ENCODE measurements around the gene ZBTB2. TPM values are rescaled to one million over a fixed set of nuclear protein-coding genes. Genes with fewer than 3 reads are reported as not detected.

Gene ZBTB2
- polyA plus RNA-seq, 1 of the 3 experiments (the other 2 are of a cell fraction), result 6.7 TPM

DNA sequence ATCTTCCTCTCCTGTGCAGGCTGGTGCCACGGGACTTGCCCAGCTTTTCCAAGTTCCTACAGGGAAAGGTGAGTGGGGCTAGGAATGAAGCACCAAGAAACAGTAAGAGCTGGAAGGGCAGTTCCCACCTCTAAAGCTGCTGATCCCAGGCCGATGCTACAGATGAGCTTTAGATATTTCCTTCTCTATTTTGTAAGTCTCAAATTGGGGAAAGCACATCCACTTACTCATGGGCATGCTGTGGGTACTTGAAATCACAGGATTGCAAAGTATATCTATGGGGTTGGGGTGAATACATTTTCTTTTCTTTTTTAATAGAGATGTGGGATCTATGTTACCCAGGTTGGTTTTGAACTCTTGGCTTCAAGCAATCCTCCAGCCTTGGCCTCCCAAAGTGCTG, 3.1 kb downstream of the ZBTB2 start:
- H3F3A ChIP-seq (replicated peaks; ENCODE audit: insufficient read depth), result peaks cover 18% of the 10 kb centered on the region
- H3K9ac ChIP-seq, result no peak overlapping the region
- WGBS (ENCODE audit: low lambda C conversion rate), result 97% methylated on average over 2 of the region's 2 CpGs
- CTCF ChIA-PET, result interaction anchor here (2.6 kb wide), 1 partner anchor 12 kb away, joined by 7 read pairs; no protein-coding TSS in a partner anchor
- no peak overlapping the region for H3K4me3 ChIP-seq (ENCODE audit: low read depth in 2 of 2, low read length in 1 of 2)
- POLR2A ChIA-PET, result interaction anchor here (0.7 kb wide), 1 partner anchor 13 kb away, joined by 3 read pairs; no protein-coding TSS in a partner anchor
- TF ChIP-seq, protein P1, sequence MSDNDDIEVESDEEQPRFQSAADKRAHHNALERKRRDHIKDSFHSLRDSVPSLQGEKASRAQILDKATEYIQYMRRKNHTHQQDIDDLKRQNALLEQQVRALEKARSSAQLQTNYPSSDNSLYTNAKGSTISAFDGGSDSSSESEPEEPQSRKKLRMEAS (IDR thresholded peaks at IDR 0.05; ENCODE audit: low read depth), result no peak
- TF ChIP-seq SIN3A (IDR thresholded peaks at IDR 0.05; ENCODE audit: borderline replicate concordance, low read depth, low read length), result no peak
- no peak for TF ChIP-seq NFIC (IDR thresholded peaks at IDR 0.05; ENCODE audit: borderline replicate concordance)
- no peak for TF ChIP-seq NRF1 (IDR thresholded peaks at IDR 0.05; ENCODE audit: low read depth, low read length)
- no peaks in the 10 kb centered on the region for H3K9me2 ChIP-seq
- H2AFZ ChIP-seq (ENCODE audit: low read depth), result no peak overlapping the region
- H4K20me1 ChIP-seq (ENCODE audit: insufficient read depth), result peaks cover 16% of the 10 kb centered on the region
- H3K4me2 ChIP-seq, result no peak overlapping the region
- H3K4me1 ChIP-seq (ENCODE audit: control insufficient read depth in 1 of 2, insufficient read depth in 2 of 2, low read depth in 1 of 2, low read length in 1 of 2), result peaks cover 19 to 24% of the 10 kb centered on the region in 2 experiments
- peaks cover 4 to 5% of the 10 kb centered on the region in 2 experiments for H3K36me3 ChIP-seq (replicated peaks in 1 of 2; ENCODE audit: control insufficient read depth in 1 of 2, insufficient read depth in 2 of 2, low read length in 1 of 2)
- H3K27me3 ChIP-seq (ENCODE audit: insufficient read depth), result no peaks in the 10 kb centered on the region
- peaks cover 78% of the 10 kb centered on the region for H3K79me2 ChIP-seq (ENCODE audit: insufficient read depth)
- no peak for DNase-seq
- H3K9me3 ChIP-seq, result no peaks in the 10 kb centered on the region; the same call in 1 of the 2 replicates
- peak overlapping the region; percentile 43 to 98 for H3K27ac ChIP-seq (ENCODE audit: low read depth in 2 of 2, low read length in 1 of 2)

DNA sequence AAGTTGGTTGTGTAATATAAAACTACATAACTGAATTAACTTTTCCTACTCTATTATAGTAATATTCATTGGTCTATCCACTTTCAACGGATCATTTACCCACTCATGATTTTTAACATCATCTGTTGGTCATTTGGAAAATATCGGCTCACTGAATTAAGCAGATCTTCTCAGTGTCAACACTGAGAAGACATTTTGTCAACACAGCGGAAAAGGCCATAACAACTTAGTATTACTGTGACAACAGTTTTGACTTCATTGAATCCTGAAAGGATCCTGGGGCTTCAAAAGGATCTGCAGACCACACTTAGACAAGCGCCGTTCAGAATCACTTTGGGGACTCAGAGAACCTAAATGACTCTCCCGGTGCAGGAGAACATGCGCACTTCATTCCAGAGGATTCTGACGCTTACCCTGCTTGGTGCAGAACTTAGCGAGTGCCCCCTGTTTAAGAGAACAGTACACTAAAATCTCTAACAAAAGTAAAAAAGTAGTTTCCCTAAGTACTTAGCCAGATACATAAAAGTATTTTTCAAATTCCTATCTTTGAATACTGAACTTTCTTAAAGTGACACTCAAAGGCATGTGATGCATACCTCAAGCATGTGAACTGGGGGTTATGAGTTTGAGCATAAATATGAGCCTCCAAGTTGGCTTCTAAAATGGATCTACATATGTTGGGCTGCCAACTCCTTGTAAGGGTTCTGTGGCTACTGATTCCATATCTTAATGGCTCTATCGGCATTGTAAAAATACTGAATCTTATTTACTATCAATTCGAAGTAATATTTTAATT, 4.0 kb downstream of the ZBTB2 start:
- Histone ChIP-seq H3K9me3 (no peaks in the 10 kb centered on the region; the same call in 1 of the 2 replicates), H3K9me2 (no peaks in the 10 kb centered on the region), H3K4me2 (no peak overlapping the region), H3K9ac (peak overlapping the region; percentile 19; the same call in 1 of the 2 replicates), H3K79me2 (ENCODE audit: insufficient read depth) (peaks cover 77% of the 10 kb centered on the region), H3K27ac (ENCODE audit: low read depth in 2 of 2, low read length in 1 of 2) (peak overlapping the region; percentile 53 to 98), H3F3A (replicated peaks; ENCODE audit: insufficient read depth) (peaks cover 18% of the 10 kb centered on the region), H3K4me3 (ENCODE audit: low read depth in 2 of 2, low read length in 1 of 2) (no peak overlapping the region), H4K20me1 (ENCODE audit: insufficient read depth) (peaks cover 7% of the 10 kb centered on the region), H2AFZ (ENCODE audit: low read depth) (no peak overlapping the region), H3K36me3 (replicated peaks in 1 of 2; ENCODE audit: control insufficient read depth in 1 of 2, insufficient read depth in 2 of 2, low read length in 1 of 2) (peaks cover 2 to 5% of the 10 kb centered on the region in 2 experiments), H3K27me3 (ENCODE audit: insufficient read depth) (no peaks in the 10 kb centered on the region), H3K4me1 (ENCODE audit: control insufficient read depth in 1 of 2, insufficient read depth in 2 of 2, low read depth in 1 of 2, low read length in 1 of 2) (peaks cover 10 to 17% of the 10 kb centered on the region in 2 experiments)
- ChIA-PET POLR2A (no interaction called here), CTCF (interaction anchor here (0.9 kb wide), 1 partner anchor 20 kb away, joined by 3 read pairs; no protein-coding TSS in a partner anchor)
- DNase-seq, result no peak
- TF ChIP-seq FOSL2 (IDR thresholded peaks at IDR 0.05; ENCODE audit: borderline replicate concordance, low read depth) (peak; percentile 20; the same call in 1 of the 2 replicates), TCF12 (IDR thresholded peaks at IDR 0.05) (peak; percentile 9; the same call in 1 of the 2 replicates), JUND (IDR thresholded peaks at IDR 0.05) (0 out of 2 replicates have a peak, but pooled peaks have one; percentile 16)
- TF ChIP-seq, protein P2, sequence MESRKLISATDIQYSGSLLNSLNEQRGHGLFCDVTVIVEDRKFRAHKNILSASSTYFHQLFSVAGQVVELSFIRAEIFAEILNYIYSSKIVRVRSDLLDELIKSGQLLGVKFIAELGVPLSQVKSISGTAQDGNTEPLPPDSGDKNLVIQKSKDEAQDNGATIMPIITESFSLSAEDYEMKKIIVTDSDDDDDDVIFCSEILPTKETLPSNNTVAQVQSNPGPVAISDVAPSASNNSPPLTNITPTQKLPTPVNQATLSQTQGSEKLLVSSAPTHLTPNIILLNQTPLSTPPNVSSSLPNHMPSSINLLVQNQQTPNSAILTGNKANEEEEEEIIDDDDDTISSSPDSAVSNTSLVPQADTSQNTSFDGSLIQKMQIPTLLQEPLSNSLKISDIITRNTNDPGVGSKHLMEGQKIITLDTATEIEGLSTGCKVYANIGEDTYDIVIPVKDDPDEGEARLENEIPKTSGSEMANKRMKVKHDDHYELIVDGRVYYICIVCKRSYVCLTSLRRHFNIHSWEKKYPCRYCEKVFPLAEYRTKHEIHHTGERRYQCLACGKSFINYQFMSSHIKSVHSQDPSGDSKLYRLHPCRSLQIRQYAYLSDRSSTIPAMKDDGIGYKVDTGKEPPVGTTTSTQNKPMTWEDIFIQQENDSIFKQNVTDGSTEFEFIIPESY (IDR thresholded peaks at IDR 0.05; ENCODE audit: borderline replicate concordance, low read depth), result no peak
- TF ChIP-seq, protein P3, sequence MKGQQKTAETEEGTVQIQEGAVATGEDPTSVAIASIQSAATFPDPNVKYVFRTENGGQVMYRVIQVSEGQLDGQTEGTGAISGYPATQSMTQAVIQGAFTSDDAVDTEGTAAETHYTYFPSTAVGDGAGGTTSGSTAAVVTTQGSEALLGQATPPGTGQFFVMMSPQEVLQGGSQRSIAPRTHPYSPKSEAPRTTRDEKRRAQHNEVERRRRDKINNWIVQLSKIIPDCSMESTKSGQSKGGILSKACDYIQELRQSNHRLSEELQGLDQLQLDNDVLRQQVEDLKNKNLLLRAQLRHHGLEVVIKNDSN (IDR thresholded peaks at IDR 0.05; ENCODE audit: borderline replicate concordance, low read depth), result no peak
- TF ChIP-seq, protein P1 (IDR thresholded peaks at IDR 0.05; ENCODE audit: low read depth), result peak; percentile 49; the same call in 1 of the 2 replicates
- 94% methylated on average over 11 of the region's 11 CpGs for WGBS (ENCODE audit: low lambda C conversion rate)

Measured in SK-N-SH (cell line).